ENCODE measurements around the gene SERF2. TPM values are rescaled to one million over a fixed set of nuclear protein-coding genes. Genes with fewer than 3 reads are reported as not detected.
A peak's percentile ranks its signal among the peaks of the same experiment; 100 is the strongest.

Gene SERF2
- total and polyA plus RNA-seq, 10 of the 15 experiments (the other 5 are each of a cell fraction or from before 2014, with no cell fraction given): 464 to 4,159 (median 1,014) TPM

DNA sequence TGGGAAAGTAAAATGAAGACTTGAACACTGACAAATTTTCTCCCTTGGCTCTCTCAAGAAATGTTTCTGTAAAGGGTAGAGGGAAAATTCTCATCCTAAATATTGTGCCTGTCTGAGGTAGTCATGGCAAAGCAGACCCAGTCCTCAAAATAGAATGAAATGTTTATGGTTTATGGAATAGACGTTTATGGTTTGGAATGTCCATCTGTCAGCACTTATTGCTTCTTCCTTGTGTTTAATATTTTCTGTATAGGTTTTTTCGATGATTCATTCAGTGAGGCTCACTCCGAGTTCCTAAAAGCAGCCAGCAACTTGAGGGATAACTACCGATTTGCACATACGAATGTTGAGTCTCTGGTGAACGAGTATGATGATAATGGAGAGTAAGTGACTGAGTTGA, 29.3 kb upstream of the SERF2 start:
- SMC1A ChIA-PET (ENCODE audit: uncharacterized antibody, unreplicated experiment): no interaction called here
- H3K79me2 ChIP-seq (ENCODE audit: control insufficient read depth, insufficient read depth, low read length): peaks cover 1% of the 10 kb centered on the region; the same call in 1 of the 2 replicates
- no peak overlapping the region for H3K4me2 ChIP-seq (ENCODE audit: control insufficient read depth, insufficient read depth)
- DNase-seq (ENCODE audit: low read depth, low spot score) (no peak), ATAC-seq (no peak), FAIRE-seq (no peak)
- H2AFZ ChIP-seq (ENCODE audit: control insufficient read depth, low read depth, low read length): no peak overlapping the region
- RAD21 ChIA-PET (ENCODE audit: unreplicated experiment): no interaction called here
- H3K4me3 ChIP-seq: no peak overlapping the region
- H4K20me1 ChIP-seq (ENCODE audit: control insufficient read depth, insufficient read depth): 0 out of 2 replicates have a peak, but pooled peaks cover 2% of the 10 kb centered on the region
- no peaks in the 10 kb centered on the region for H3K4me1 ChIP-seq (ENCODE audit: control insufficient read depth, insufficient read depth, low read length)
- in situ Hi-C loops (cut with MboI) (no loop called here), intact Hi-C loops (cut with micrococcal nuclease; ENCODE audit: unreplicated experiment) (no loop called here)
- H3K9ac ChIP-seq (ENCODE audit: control insufficient read depth, insufficient read depth, low read length): no peak overlapping the region
- CTCF ChIA-PET: no interaction called here
- H3K36me3 ChIP-seq (ENCODE audit: control insufficient read depth in 2 of 2, insufficient read depth in 2 of 2, low read length in 1 of 2): peaks cover 10 to 45% of the 10 kb centered on the region in 2 experiments
- WGBS (ENCODE audit: insufficient coverage, insufficient replicate concordance, low lambda C conversion rate, missing lambda C conversion rate): 81% methylated on average over 6 of the region's 6 CpGs
- H3K9me3 ChIP-seq (replicated peaks; ENCODE audit: control insufficient read depth, insufficient read depth, low read length): no peaks in the 10 kb centered on the region
- TF ChIP-seq NR2F1 (conservative IDR thresholded peaks at IDR 0.05) (no peak), NBN (IDR thresholded peaks at IDR 0.05) (no peak)
- POLR2A ChIA-PET: no interaction called here
- H3K27me3 ChIP-seq (replicated peaks in 1 of 2; ENCODE audit: control insufficient read depth in 2 of 2, insufficient read depth in 2 of 2, low read length in 1 of 2): no peaks in the 10 kb centered on the region
- H3K27ac ChIP-seq (ENCODE audit: control insufficient read depth, insufficient read depth): no peak overlapping the region
- no TSS peak for BruUV-seq (replicated peaks)

DNA sequence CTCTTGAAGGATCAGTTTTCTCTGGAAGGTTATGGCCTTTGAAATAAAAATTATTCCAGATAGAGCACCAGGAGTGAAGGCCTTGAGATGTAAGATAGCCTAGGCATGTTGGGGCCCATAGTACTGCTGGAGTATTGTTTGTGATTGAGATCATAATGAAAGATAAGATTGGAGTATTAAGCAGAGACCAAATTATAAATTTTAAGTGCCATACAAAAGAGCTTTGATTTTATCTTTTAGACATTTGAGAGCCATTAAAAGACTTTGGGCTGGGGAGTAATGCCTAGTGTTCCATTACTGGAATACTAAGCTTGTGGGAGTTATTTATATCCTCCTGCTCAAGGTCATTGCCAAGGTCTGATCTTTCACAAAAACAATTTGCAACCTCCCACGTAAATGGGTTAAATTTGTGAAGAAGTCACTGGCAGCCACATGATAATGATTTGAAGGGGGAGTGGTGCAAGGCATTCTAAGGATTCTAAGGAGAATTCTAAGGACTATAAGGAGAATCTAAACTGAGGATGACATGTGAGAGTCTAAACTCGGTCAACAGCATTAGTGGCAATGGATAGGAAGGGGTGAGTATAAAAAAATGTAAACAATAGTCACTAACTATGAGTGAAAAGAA, 28.2 kb upstream of the SERF2 start:
- Histone ChIP-seq H3K36me3 (ENCODE audit: control insufficient read depth in 2 of 2, insufficient read depth in 2 of 2, low read length in 1 of 2) (peaks cover 12 to 48% of the 10 kb centered on the region in 2 experiments), H3K27me3 (replicated peaks in 1 of 2; ENCODE audit: control insufficient read depth in 2 of 2, insufficient read depth in 2 of 2, low read length in 1 of 2) (no peaks in the 10 kb centered on the region), H3K4me2 (ENCODE audit: control insufficient read depth, insufficient read depth) (no peak overlapping the region), H3K79me2 (ENCODE audit: control insufficient read depth, insufficient read depth, low read length) (peaks cover 1% of the 10 kb centered on the region; the same call in 1 of the 2 replicates), H2AFZ (ENCODE audit: control insufficient read depth, low read depth, low read length) (no peak overlapping the region), H3K4me1 (ENCODE audit: control insufficient read depth, insufficient read depth, low read length) (no peaks in the 10 kb centered on the region), H4K20me1 (ENCODE audit: control insufficient read depth, insufficient read depth) (0 out of 2 replicates have a peak, but pooled peaks cover 2% of the 10 kb centered on the region), H3K4me3 (no peak overlapping the region), H3K9me3 (replicated peaks; ENCODE audit: control insufficient read depth, insufficient read depth, low read length) (no peaks in the 10 kb centered on the region), H3K27ac (ENCODE audit: control insufficient read depth, insufficient read depth) (no peak overlapping the region), H3K9ac (ENCODE audit: control insufficient read depth, insufficient read depth, low read length) (no peak overlapping the region)
- no peak for ATAC-seq
- 71% methylated on average over 2 of the region's 2 CpGs for WGBS (ENCODE audit: insufficient coverage, insufficient replicate concordance, low lambda C conversion rate, missing lambda C conversion rate)
- DNase-seq (ENCODE audit: low read depth, low spot score): no peak
- ChIA-PET CTCF (no interaction called here), RAD21 (ENCODE audit: unreplicated experiment) (no interaction called here), SMC1A (ENCODE audit: uncharacterized antibody, unreplicated experiment) (interaction anchor here (1.7 kb wide), 1 partner anchor 13 kb away, joined by 5 read pairs; the partner anchor contains the start of gene ELL3), POLR2A (no interaction called here)
- intact Hi-C loops (cut with micrococcal nuclease; ENCODE audit: unreplicated experiment) (no loop called here), in situ Hi-C loops (cut with MboI) (no loop called here)
- FAIRE-seq: no peak
- TSS peak; percentile 18 for BruUV-seq (replicated peaks)
- TF ChIP-seq KDM1A (IDR thresholded peaks at IDR 0.05; ENCODE audit: borderline replicate concordance) (no peak), CHD4 (IDR thresholded peaks at IDR 0.05) (no peak), RAD21 (IDR thresholded peaks at IDR 0.05; ENCODE audit: insufficient read depth, low read depth, low read length) (no peak), ZZZ3 (IDR thresholded peaks at IDR 0.05; ENCODE audit: control insufficient read depth, insufficient read length, low read depth) (no peak), EED (IDR thresholded peaks at IDR 0.05; ENCODE audit: low read depth) (no peak), MEF2B (IDR thresholded peaks at IDR 0.05; ENCODE audit: partially characterized antibody, poor library complexity, severe bottlenecking) (no peak), YBX1 (IDR thresholded peaks at IDR 0.05) (no peak), CEBPB (IDR thresholded peaks at IDR 0.05; ENCODE audit: borderline replicate concordance in 1 of 2, low read depth in 2 of 2, low read length in 2 of 2) (no peak), JUND (IDR thresholded peaks at IDR 0.05; ENCODE audit: low read depth, low read length) (no peak)
- TF ChIP-seq, protein P1, sequence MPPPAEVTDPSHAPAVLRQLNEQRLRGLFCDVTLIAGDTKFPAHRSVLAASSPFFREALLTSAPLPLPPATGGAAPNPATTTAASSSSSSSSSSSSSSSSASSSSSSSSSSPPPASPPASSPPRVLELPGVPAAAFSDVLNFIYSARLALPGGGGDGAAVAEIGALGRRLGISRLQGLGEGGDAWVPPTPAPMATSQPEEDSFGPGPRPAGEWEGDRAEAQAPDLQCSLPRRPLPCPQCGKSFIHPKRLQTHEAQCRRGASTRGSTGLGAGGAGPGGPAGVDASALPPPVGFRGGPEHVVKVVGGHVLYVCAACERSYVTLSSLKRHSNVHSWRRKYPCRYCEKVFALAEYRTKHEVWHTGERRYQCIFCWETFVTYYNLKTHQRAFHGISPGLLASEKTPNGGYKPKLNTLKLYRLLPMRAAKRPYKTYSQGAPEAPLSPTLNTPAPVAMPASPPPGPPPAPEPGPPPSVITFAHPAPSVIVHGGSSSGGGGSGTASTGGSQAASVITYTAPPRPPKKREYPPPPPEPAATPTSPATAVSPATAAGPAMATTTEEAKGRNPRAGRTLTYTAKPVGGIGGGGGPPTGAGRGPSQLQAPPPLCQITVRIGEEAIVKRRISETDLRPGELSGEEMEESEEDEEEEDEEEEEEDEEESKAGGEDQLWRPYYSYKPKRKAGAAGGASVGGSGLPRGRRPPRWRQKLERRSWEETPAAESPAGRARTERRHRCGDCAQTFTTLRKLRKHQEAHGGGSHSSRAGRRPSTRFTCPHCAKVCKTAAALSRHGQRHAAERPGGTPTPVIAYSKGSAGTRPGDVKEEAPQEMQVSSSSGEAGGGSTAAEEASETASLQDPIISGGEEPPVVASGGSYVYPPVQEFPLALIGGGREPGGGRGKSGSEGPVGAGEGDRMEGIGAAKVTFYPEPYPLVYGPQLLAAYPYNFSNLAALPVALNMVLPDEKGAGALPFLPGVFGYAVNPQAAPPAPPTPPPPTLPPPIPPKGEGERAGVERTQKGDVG (CRISPR knock-in tag; IDR thresholded peaks at IDR 0.05): no peak
- TF ChIP-seq, protein P2, sequence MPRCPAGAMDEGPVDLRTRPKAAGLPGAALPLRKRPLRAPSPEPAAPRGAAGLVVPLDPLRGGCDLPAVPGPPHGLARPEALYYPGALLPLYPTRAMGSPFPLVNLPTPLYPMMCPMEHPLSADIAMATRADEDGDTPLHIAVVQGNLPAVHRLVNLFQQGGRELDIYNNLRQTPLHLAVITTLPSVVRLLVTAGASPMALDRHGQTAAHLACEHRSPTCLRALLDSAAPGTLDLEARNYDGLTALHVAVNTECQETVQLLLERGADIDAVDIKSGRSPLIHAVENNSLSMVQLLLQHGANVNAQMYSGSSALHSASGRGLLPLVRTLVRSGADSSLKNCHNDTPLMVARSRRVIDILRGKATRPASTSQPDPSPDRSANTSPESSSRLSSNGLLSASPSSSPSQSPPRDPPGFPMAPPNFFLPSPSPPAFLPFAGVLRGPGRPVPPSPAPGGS (IDR thresholded peaks at IDR 0.05; ENCODE audit: borderline replicate concordance, insufficient read depth, low read depth, low read length, poor library complexity, severe bottlenecking): no peak
